ENCODE data around the gene LKAAEAR1. TPM values are rescaled to one million over a fixed set of nuclear protein-coding genes. Genes with fewer than 3 reads are reported as not detected.

Gene LKAAEAR1
- total and polyA plus RNA-seq, 4 donors, result 0.51 to 2.3 (median 0.65) TPM

DNA sequence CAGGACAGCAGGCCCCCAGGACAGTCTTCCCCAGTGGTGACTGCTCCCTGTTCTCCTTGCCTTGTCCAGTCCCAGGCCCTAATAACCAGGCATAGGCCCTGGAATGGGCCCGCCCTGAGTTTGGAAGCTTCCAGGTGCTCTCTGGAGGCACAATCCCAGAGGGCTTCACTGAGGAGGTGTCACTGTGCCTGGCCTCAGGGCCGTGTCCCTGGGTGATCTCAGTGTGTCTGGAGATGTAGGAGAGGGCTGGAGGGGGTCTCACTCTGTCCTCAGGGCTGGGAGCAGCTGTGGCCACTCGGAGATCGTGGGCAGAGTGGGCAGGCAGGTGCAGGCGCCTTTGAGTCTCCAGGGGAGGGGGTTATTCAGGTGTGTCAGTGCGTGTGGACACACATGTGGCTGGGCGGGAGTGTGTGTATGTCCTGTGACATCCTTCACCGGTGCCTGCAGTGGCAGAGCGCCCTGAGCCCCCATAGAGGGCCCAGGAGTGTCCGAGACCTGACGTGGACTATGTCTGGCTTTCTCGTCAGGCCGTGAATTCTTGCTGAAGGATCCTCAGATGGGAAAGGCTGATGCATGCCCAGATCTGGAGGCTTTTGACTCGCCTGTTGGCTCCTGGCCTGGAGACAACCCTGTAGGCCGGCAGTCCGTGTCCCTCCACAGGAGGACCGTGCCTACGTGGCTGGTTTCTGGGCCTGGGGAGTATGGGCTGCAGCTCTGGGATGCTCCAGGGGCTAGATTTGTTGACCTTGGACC is 28.7 kb upstream of the LKAAEAR1 start:
- H3K4me1 ChIP-seq (ENCODE audit: control insufficient read depth in 5 of 5, insufficient read depth in 5 of 5, low read length in 5 of 5), result no peaks in the 10 kb centered on the region
- no peak overlapping the region for H3K4me3 ChIP-seq
- TF ChIP-seq, protein P1, sequence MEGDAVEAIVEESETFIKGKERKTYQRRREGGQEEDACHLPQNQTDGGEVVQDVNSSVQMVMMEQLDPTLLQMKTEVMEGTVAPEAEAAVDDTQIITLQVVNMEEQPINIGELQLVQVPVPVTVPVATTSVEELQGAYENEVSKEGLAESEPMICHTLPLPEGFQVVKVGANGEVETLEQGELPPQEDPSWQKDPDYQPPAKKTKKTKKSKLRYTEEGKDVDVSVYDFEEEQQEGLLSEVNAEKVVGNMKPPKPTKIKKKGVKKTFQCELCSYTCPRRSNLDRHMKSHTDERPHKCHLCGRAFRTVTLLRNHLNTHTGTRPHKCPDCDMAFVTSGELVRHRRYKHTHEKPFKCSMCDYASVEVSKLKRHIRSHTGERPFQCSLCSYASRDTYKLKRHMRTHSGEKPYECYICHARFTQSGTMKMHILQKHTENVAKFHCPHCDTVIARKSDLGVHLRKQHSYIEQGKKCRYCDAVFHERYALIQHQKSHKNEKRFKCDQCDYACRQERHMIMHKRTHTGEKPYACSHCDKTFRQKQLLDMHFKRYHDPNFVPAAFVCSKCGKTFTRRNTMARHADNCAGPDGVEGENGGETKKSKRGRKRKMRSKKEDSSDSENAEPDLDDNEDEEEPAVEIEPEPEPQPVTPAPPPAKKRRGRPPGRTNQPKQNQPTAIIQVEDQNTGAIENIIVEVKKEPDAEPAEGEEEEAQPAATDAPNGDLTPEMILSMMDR (IDR thresholded peaks at IDR 0.05; ENCODE audit: control extremely low read depth, extremely low read depth), result no peak
- H3K9me3 ChIP-seq (ENCODE audit: control insufficient read depth in 4 of 4, insufficient read depth in 3 of 4, low read length in 3 of 4), result no peaks in the 10 kb centered on the region
- ATAC-seq (ENCODE audit: insufficient read depth, low FRiP score), result no peak
- no peak for DNase-seq
- no peak overlapping the region for H3K9ac ChIP-seq (ENCODE audit: insufficient read depth in 1 of 2, low read length in 2 of 2)
- no peaks in the 10 kb centered on the region for H3K27me3 ChIP-seq (ENCODE audit: control insufficient read depth in 3 of 3, insufficient read depth in 3 of 3, low read length in 2 of 3)
- H3K36me3 ChIP-seq (ENCODE audit: control insufficient read depth in 4 of 4, insufficient read depth in 4 of 4, low read length in 4 of 4), result no peaks in the 10 kb centered on the region
- 86 to 91% methylated on average over 17 to 18 of the region's 18 CpGs for WGBS, 2 donors
- H3K27ac ChIP-seq (ENCODE audit: low read depth in 1 of 2, low read length in 1 of 2), result no peak overlapping the region

DNA sequence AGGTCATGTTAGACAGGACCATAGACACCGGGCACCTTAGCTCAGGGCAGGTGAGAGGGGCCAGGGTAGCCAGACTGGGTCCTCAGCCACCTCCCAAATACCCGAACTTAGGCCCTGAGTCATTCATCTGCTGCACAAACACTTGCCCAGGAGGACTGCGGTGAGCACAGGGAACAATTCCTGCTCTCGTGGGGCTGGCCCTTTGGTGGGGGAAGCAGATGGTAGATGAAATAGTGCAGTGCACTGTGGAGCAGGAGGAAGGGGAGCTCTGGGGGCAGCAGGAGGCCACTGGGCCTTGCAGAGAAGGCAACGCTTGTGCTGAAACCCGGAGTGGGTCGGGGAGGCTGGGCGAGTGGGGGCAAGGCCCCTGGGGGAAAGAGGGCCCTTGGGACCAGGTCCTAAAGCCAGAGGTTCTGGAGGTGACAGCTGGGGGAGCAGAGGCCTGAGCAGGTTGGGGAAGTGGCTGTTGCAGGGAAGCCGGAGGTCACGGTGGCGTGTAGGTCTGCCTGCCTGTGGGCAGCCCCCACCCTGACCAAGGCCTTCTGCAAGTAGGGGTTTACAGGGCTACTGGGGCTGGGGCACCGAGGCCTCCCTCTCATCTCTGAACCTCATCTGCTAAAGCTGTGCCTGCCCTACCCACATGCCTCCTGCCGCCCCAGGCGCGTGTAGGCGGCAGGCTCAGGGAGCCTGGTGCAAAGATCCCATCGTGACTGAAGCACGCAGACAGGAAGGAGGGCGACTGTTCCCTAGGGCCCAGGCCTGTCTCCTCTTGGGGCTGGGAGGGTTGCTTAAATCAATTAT is 27.8 kb upstream of the LKAAEAR1 start:
- Histone ChIP-seq H3K27me3 (ENCODE audit: control insufficient read depth in 3 of 3, insufficient read depth in 3 of 3, low read length in 2 of 3) (no peaks in the 10 kb centered on the region), H3K9ac (ENCODE audit: insufficient read depth in 1 of 2, low read length in 2 of 2) (no peak overlapping the region), H3K4me1 (ENCODE audit: control insufficient read depth in 5 of 5, insufficient read depth in 5 of 5, low read length in 5 of 5) (no peaks in the 10 kb centered on the region), H3K27ac (ENCODE audit: low read depth in 1 of 2, low read length in 1 of 2) (no peak overlapping the region), H3K4me3 (no peak overlapping the region), H3K9me3 (ENCODE audit: control insufficient read depth in 4 of 4, insufficient read depth in 3 of 4, low read length in 3 of 4) (no peaks in the 10 kb centered on the region), H3K36me3 (ENCODE audit: control insufficient read depth in 4 of 4, insufficient read depth in 4 of 4, low read length in 4 of 4) (no peaks in the 10 kb centered on the region)
- WGBS, 2 donors, result 42 to 71% methylated on average over 19 of the region's 19 CpGs
- ATAC-seq (ENCODE audit: insufficient read depth, low FRiP score), result no peak
- DNase-seq, result no peak
- TF ChIP-seq, protein P1 (IDR thresholded peaks at IDR 0.05; ENCODE audit: control extremely low read depth, extremely low read depth), result no peak

DNA sequence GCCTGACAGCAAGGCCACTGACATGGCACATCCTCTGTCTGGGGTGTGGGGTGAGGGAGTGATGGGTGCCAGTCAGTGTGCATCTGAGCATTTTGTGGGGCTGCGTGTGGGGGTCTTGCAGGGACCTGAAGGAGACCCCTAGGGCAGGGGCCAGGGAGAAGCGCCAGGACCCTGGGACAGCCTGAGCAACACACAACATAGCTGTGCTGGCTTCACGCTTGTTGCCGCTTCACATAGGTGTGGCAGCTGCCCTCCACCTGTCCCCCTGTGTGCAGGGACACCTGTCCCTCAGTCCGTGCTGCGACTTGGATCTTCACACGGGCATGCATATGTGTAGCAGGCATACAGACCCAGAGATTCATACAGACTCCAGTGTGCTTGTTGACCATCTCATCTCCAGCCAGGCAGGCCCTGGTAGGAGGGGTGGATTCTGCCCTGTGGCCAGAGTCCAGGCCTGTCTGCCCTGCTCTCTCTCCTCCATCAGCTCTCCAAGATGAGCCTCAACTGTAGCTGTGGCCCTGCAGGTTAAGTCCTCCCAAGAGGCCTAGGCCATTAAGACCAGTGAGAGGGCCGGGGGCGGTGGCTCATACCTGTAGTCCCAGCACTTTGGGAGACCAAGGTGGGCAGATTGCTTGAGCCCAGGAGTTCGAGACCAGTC is 26.3 kb upstream of the LKAAEAR1 start:
- H3K9me3 ChIP-seq (ENCODE audit: control insufficient read depth in 4 of 4, insufficient read depth in 3 of 4, low read length in 3 of 4), result no peaks in the 10 kb centered on the region
- no peak overlapping the region for H3K27ac ChIP-seq (ENCODE audit: low read depth in 1 of 2, low read length in 1 of 2)
- DNase-seq (no peak), ATAC-seq (ENCODE audit: insufficient read depth, low FRiP score) (no peak)
- TF ChIP-seq, protein P1 (IDR thresholded peaks at IDR 0.05; ENCODE audit: control extremely low read depth, extremely low read depth), result no peak
- H3K4me3 ChIP-seq, result no peak overlapping the region
- H3K27me3 ChIP-seq (ENCODE audit: control insufficient read depth in 3 of 3, insufficient read depth in 3 of 3, low read length in 2 of 3), result no peaks in the 10 kb centered on the region
- H3K36me3 ChIP-seq (ENCODE audit: control insufficient read depth in 4 of 4, insufficient read depth in 4 of 4, low read length in 4 of 4), result no peaks in the 10 kb centered on the region
- no peaks in the 10 kb centered on the region for H3K4me1 ChIP-seq (ENCODE audit: control insufficient read depth in 5 of 5, insufficient read depth in 5 of 5, low read length in 5 of 5)
- no peak overlapping the region for H3K9ac ChIP-seq (ENCODE audit: insufficient read depth in 1 of 2, low read length in 2 of 2)
- 91 to 98% methylated on average over 10 of the region's 10 CpGs for WGBS, 2 donors
